ENCODE data around the gene CDR2.

- TF ChIP-seq CTCF (IDR thresholded peaks at IDR 0.05; ENCODE audit: insufficient read depth, low read length, poor library complexity, severe bottlenecking) (no peak), EZH2phosphoT487 (conservative IDR thresholded peaks at IDR 0.05; ENCODE audit: low read length) (no peak)
These were observed 5.2 kb upstream of the CDR2 start for GRCh38 chr16:22379656-22380055.
